GM20000 (cell line): Measurements from ENCODE around the gene TAPBP.
"Not testable (repeated sequence)": the region's sequence is repeated elsewhere in the genome, so short reads cannot be mapped to it uniquely, and the experiment has no call there.

Experiments
- DNase-seq: peaks from one replicate; pipeline ENCODE4 v3.0.0; 2012; ENCODE audit warnings: low spot score
- CTCF ChIP-seq: IDR thresholded peaks from 2 replicates; pipeline ENCODE4 v1.5.1; 2012; ENCODE audit warnings: mild to moderate bottlenecking, control low read depth; ENCODE audit errors: extremely low read depth, missing control alignments

Gene TAPBP

GRCh38 chr6:33273924-33274902 lies 39.7 kb downstream of the TAPBP start:
- TF ChIP-seq CTCF, result no peak

GRCh38 chr6:33273129-33273923 lies 40.6 kb downstream of the TAPBP start:
- TF ChIP-seq CTCF, result no peak

More at GRCh38 chr6:33273924-33274902, 39.7 kb downstream of the TAPBP start:
- DNase-seq, result no peak

GRCh38 chr6:33272275-33273128 lies 41.4 kb downstream of the TAPBP start:
- DNase-seq, result no peak
- TF ChIP-seq CTCF, result no peak

More at GRCh38 chr6:33273129-33273923, 40.6 kb downstream of the TAPBP start:
- DNase-seq, result no peak

GRCh38 chr6:33271468-33272274 lies 42.2 kb downstream of the TAPBP start, which contains the start of the genes RPS18 and VPS52:
RPS18 (plus strand) TSS chr6:33272075; CDS start chr6:33272120, 45 bp downstream.
VPS52 (minus strand) TSS chr6:33271876; CDS start chr6:33271675, 201 bp downstream.
- DNase-seq, result peak; percentile 92
- no peak for TF ChIP-seq CTCF

- no peak for TF ChIP-seq CTCF
- no peak for DNase-seq
These were observed 42.8 kb downstream of the TAPBP start for GRCh38 chr6:33271117-33271467.

- DNase-seq, result no peak
- no peak for TF ChIP-seq CTCF
These were observed 49.9 kb downstream of the TAPBP start for GRCh38 chr6:33264015-33264414.

- not testable (repeated sequence) for DNase-seq
These were observed 51.4 kb downstream of the TAPBP start for GRCh38 chr6:33262490-33262889.
